Stimulated activated CD8-positive, alpha-beta memory T cell treated with anti-CD3 and anti-CD28 coated beads, Interleukin-15, amount 100 ng/mL, for 1 hour (primary cell): Measurements from ENCODE around the gene NOXRED1.

Experiments
- DNase-seq: peaks from one replicate; pipeline ENCODE4 v3.0.0-alpha.2; 2020; ENCODE audit warnings: low read depth

The NOXRED1 gene

GRCh38 chr14:77407158-77407557, 16.2 kb downstream of the NOXRED1 start:
- no peak for DNase-seq

- DNase-seq, result no peak
Measured at GRCh38 chr14:77406718-77407117, 16.6 kb downstream of the NOXRED1 start.

- DNase-seq, result no peak
Measured at GRCh38 chr14:77406086-77406485, 17.2 kb downstream of the NOXRED1 start.

- no peak for DNase-seq
Measured at GRCh38 chr14:77403768-77404167, 19.6 kb downstream of the NOXRED1 start.

GRCh38 chr14:77400216-77400615, 23.1 kb downstream of the NOXRED1 start:
- no peak for DNase-seq

GRCh38 chr14:77390188-77390587, 33.1 kb downstream of the NOXRED1 start:
- no peak for DNase-seq

GRCh38 chr14:77378701-77379100, 44.6 kb downstream of the NOXRED1 start:
- DNase-seq, result no peak

GRCh38 chr14:77377502-77377844, 45.9 kb downstream of the NOXRED1 start:
- no peak for DNase-seq

GRCh38 chr14:77376771-77377501, 46.4 kb downstream of the NOXRED1 start, which contains the start of the genes SAMD15 and TMED8:
Gene SAMD15, plus strand, starts transcription at chr14:77377379. Its CDS starts 40 bp downstream, at chr14:77377419.
Gene TMED8, minus strand, starts transcription at chr14:77377094. Its CDS starts 41 bp downstream, at chr14:77377053.
- DNase-seq, result peak; percentile 54

- DNase-seq, result no peak
Measured at GRCh38 chr14:77375973-77376770, 47.2 kb downstream of the NOXRED1 start.

GRCh38 chr14:77375164-77375950, 48.0 kb downstream of the NOXRED1 start:
- DNase-seq, result no peak

GRCh38 chr14:77372304-77372841, 51.0 kb downstream of the NOXRED1 start:
- no peak for DNase-seq

- no peak for DNase-seq
Measured at GRCh38 chr14:77369285-77369684, 54.0 kb downstream of the NOXRED1 start.

- DNase-seq, result no peak
Measured at GRCh38 chr14:77364146-77364545, 59.2 kb downstream of the NOXRED1 start.

GRCh38 chr14:77359626-77360025, 63.7 kb downstream of the NOXRED1 start:
- no peak for DNase-seq

- DNase-seq, result no peak
Measured at GRCh38 chr14:77356899-77357298, 66.4 kb downstream of the NOXRED1 start.

GRCh38 chr14:77355811-77356210, 67.5 kb downstream of the NOXRED1 start:
- DNase-seq, result no peak

- DNase-seq, result no peak
Measured at GRCh38 chr14:77353469-77354141, 69.7 kb downstream of the NOXRED1 start.

- no peak for DNase-seq
Measured at GRCh38 chr14:77347751-77348150, 75.6 kb downstream of the NOXRED1 start.

- no peak for DNase-seq
Measured at GRCh38 chr14:77346495-77346894, 76.8 kb downstream of the NOXRED1 start.

- DNase-seq, result no peak
Measured at GRCh38 chr14:77344377-77344996, 78.8 kb downstream of the NOXRED1 start.
